Measurements from ENCODE around the gene ALG5.

The ALG5 gene

DNA sequence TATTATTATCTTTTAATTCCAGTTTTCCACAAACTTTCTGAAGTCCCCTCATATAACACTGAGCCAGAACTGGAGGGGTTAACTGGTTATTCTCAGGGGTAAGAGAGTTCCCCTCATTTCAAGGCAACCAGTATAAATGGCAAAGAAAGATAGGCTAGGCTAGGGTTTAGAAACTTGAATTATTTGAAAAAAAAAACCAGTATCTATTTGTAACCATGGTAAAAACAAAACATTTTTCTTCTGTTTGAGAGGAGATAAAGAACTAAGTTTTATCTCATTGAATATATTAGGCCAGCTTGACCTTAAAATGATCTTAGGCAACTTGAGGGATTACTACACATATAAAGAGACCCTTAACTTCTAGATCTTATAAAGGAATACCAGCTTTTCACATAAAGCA, 40.8 kb upstream of the ALG5 start:
- Histone ChIP-seq H3K9me3 (no peaks in the 10 kb centered on the region), H3K27me3 (no peaks in the 10 kb centered on the region), H3K27ac (no peak overlapping the region), H3K4me1 (ENCODE audit: control insufficient read depth in 1 of 2, insufficient read depth in 1 of 2, low read depth in 1 of 2, low read length in 1 of 2) (peaks cover 2 to 6% of the 10 kb centered on the region in 2 experiments), H3K36me3 (peaks cover 97% of the 10 kb centered on the region), H3K4me3 (ENCODE audit: low read depth in 1 of 2, low read length in 1 of 2) (no peak overlapping the region)
- TF ChIP-seq, protein P1, sequence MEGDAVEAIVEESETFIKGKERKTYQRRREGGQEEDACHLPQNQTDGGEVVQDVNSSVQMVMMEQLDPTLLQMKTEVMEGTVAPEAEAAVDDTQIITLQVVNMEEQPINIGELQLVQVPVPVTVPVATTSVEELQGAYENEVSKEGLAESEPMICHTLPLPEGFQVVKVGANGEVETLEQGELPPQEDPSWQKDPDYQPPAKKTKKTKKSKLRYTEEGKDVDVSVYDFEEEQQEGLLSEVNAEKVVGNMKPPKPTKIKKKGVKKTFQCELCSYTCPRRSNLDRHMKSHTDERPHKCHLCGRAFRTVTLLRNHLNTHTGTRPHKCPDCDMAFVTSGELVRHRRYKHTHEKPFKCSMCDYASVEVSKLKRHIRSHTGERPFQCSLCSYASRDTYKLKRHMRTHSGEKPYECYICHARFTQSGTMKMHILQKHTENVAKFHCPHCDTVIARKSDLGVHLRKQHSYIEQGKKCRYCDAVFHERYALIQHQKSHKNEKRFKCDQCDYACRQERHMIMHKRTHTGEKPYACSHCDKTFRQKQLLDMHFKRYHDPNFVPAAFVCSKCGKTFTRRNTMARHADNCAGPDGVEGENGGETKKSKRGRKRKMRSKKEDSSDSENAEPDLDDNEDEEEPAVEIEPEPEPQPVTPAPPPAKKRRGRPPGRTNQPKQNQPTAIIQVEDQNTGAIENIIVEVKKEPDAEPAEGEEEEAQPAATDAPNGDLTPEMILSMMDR (IDR thresholded peaks at IDR 0.05) = no peak

DNA sequence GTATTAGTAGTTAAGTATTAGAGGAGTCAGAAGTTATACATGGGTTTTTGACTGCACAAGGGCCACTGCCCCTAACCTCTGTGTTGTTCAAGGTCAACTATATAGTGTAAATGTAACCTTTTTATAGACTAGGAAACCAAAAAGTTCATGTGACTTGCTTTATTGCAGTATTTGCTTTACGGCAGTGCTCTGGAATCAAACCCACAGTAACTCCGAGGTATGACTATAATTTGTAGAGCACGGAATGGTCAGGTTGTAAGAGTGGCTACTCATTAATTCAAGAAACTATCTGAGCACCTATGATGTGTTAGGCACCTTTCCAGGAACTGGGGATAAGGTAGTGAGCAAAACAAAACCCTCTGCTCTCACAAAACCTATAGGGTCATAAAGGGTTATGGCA, 38.1 kb upstream of the ALG5 start:
- TF ChIP-seq, protein P1 (IDR thresholded peaks at IDR 0.05) = no peak
- Histone ChIP-seq H3K4me1 (ENCODE audit: control insufficient read depth in 1 of 2, insufficient read depth in 1 of 2, low read depth in 1 of 2, low read length in 1 of 2) (no peaks in the 10 kb centered on the region), H3K27ac (no peak overlapping the region), H3K36me3 (peaks cover 94% of the 10 kb centered on the region), H3K27me3 (no peaks in the 10 kb centered on the region), H3K9me3 (no peaks in the 10 kb centered on the region), H3K4me3 (ENCODE audit: low read depth in 1 of 2, low read length in 1 of 2) (no peak overlapping the region)

DNA sequence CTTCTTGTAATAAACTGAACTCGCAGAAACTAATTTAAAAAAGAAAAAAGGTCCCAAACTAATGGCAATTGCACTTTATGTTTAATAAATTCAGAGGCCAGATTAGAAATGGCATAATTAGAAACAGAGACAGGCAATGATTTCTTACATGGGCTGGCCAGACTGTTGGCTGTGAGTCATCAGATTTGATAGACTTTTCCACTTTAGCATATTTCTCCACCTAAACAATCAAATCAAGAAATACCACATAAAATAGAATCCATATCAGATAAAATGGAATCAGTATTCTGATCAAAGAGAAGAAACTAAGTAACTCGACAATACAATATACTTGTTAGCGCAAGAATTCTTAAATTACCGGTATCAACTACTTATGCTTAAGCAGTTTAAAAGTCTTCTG, 30.5 kb upstream of the ALG5 start:
- TF ChIP-seq, protein P1 (IDR thresholded peaks at IDR 0.05) = no peak
- Histone ChIP-seq H3K27ac (no peak overlapping the region), H3K4me1 (ENCODE audit: control insufficient read depth in 1 of 2, insufficient read depth in 1 of 2, low read depth in 1 of 2, low read length in 1 of 2) (no peaks in the 10 kb centered on the region), H3K27me3 (no peaks in the 10 kb centered on the region), H3K4me3 (ENCODE audit: low read depth in 1 of 2, low read length in 1 of 2) (no peak overlapping the region), H3K9me3 (no peaks in the 10 kb centered on the region), H3K36me3 (peaks cover 94% of the 10 kb centered on the region)

DNA sequence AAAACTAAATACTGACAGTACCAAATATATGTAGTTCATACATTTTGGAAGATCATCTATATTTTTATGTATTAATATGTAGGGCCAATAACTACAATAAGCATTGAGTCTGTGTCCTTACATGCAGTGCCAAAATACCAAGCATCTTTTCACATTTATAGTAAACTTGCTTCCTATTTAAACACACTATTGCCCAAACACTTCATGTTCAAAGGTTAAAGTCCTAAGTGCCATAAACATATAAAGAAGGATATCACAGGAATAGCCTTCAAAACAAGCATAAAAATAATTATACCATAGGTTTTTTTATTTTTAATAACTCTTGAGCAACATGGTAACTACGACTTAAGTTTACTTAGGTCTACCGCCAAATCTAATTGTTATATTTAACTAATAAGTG, 28.5 kb upstream of the ALG5 start:
- Histone ChIP-seq H3K36me3 (peaks cover 95% of the 10 kb centered on the region), H3K27ac (no peak overlapping the region)

DNA sequence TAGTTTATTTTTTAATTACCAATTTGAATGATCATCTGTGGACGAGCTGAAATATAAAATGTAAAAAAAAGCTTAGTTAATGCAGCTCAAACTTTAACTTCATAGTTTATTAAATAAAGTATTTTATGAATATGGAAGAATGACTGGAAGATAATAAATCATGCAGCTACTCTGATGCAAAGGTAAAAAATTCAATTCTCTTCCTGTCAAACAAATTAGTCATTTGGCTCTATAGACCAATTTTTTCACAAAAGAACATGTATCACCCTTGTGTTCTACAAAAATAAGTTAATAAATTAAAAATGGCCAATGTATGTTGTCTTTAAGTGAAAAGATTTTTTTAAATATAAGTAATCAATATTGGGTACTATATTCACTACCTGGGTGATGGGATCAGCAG, 27.6 kb upstream of the ALG5 start:
- Histone ChIP-seq H3K36me3 (peaks cover 95% of the 10 kb centered on the region), H3K27ac (no peak overlapping the region), H3K27me3 (no peaks in the 10 kb centered on the region), H3K4me3 (ENCODE audit: low read depth in 1 of 2, low read length in 1 of 2) (no peak overlapping the region), H3K4me1 (ENCODE audit: control insufficient read depth in 1 of 2, insufficient read depth in 1 of 2, low read depth in 1 of 2, low read length in 1 of 2) (no peaks in the 10 kb centered on the region), H3K9me3 (no peaks in the 10 kb centered on the region)
- TF ChIP-seq, protein P1 (IDR thresholded peaks at IDR 0.05) = no peak

More for the DNA sequence above, 28.5 kb upstream of the ALG5 start:
- H3K27me3 ChIP-seq = no peaks in the 10 kb centered on the region
- no peaks in the 10 kb centered on the region for H3K9me3 ChIP-seq
- no peaks in the 10 kb centered on the region for H3K4me1 ChIP-seq (ENCODE audit: control insufficient read depth in 1 of 2, insufficient read depth in 1 of 2, low read depth in 1 of 2, low read length in 1 of 2)
- H3K4me3 ChIP-seq (ENCODE audit: low read depth in 1 of 2, low read length in 1 of 2) = no peak overlapping the region
- TF ChIP-seq, protein P1 (IDR thresholded peaks at IDR 0.05) = no peak

DNA sequence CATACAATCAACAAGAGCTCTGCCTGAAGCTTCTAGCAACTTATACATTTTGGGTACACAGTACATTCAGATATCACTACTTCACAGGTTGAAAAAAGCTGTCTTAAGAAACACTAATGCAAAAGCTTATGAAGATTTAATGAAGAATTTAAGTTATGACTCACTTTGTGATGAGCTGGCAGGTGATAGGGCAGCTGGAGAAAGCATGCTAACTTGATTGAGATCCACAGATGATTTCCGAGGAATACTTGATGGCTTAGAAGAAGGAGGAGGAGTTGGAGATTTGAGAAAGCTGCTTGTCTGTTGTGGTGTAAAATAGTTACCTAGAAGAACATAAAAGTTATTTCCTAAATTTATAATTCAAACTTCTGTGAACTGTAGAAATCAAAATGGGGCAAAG, 24.7 kb upstream of the ALG5 start:
- Histone ChIP-seq H3K4me1 (ENCODE audit: control insufficient read depth in 1 of 2, insufficient read depth in 1 of 2, low read depth in 1 of 2, low read length in 1 of 2) (no peaks in the 10 kb centered on the region), H3K27ac (no peak overlapping the region), H3K4me3 (ENCODE audit: low read depth in 1 of 2, low read length in 1 of 2) (no peak overlapping the region), H3K9me3 (no peaks in the 10 kb centered on the region), H3K27me3 (no peaks in the 10 kb centered on the region), H3K36me3 (peaks cover 95% of the 10 kb centered on the region)
- TF ChIP-seq, protein P1 (IDR thresholded peaks at IDR 0.05) = no peak
